Right lobe of liver (tissue), 4 donors: ENCODE data around the gene LGALS14.

ENCODE experiments used
- POLR2A ChIP-seq: fragments of 450-650 bp; IDR thresholded peaks from one replicate; pipeline ENCODE4 v1.6.1; 2017; ENCODE audit warnings: antibody characterized with exemption, mild to moderate bottlenecking
- TF ChIP-seq, protein P1 (sequence below), 4 donors: fragments of 200-600 bp in 3 of 4; fragments of 450-650 bp in 1 of 4; IDR thresholded peaks; one replicate each; pipeline versions ENCODE4 v1.5.1 to v1.8.0; 2016 to 2022; ENCODE audit warnings: antibody characterized with exemption in 4 of 4, mild to moderate bottlenecking in 2 of 4
- donor health status: DM: no; HTN: no; CAD: no.
- donor health status: DM: no; HTN: no; CAD: no.
- donor health status: DM: no; HTN: yes; CAD: no.

DNA sequence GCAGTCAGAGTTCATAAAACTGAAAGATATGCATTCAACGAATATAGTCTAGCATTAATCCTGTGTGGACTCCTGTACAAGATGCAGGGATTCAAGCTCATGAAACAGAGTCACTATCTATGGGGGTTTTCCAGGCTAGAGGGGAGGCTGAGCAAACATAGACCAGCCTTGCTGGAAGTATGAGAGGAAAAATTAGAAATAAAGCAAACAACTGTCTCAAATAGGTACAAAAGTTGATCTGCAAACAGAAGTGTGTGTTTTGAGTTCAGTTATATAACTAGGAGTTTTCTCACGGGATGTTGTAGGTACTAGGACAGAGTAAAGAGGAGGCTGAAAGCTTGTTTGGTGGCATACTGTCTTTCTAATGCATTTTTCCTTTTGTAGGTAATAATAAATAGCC lies 8.5 kb upstream of the LGALS14 start:
- no peak for TF ChIP-seq POLR2A
- TF ChIP-seq, protein P1, sequence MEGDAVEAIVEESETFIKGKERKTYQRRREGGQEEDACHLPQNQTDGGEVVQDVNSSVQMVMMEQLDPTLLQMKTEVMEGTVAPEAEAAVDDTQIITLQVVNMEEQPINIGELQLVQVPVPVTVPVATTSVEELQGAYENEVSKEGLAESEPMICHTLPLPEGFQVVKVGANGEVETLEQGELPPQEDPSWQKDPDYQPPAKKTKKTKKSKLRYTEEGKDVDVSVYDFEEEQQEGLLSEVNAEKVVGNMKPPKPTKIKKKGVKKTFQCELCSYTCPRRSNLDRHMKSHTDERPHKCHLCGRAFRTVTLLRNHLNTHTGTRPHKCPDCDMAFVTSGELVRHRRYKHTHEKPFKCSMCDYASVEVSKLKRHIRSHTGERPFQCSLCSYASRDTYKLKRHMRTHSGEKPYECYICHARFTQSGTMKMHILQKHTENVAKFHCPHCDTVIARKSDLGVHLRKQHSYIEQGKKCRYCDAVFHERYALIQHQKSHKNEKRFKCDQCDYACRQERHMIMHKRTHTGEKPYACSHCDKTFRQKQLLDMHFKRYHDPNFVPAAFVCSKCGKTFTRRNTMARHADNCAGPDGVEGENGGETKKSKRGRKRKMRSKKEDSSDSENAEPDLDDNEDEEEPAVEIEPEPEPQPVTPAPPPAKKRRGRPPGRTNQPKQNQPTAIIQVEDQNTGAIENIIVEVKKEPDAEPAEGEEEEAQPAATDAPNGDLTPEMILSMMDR (IDR thresholded peaks at IDR 0.05), result no peak
